MCF 10A (cell line): Measurements from ENCODE around the gene NAALADL2. TPM values are rescaled to one million over a fixed set of nuclear protein-coding genes. Genes with fewer than 3 reads are reported as not detected.

Experiments used
- BruUV-seq: library from RNA; stranded (reverse); fragments of 400-500 nt; replicated peaks from 2 replicates; lab custom pipeline; 2021; lab: Mats Ljungman, UMichigan
- CTCF ChIA-PET: fragments of 300-600 bp; sonication (Branson Sonifier 250); formaldehyde crosslinking; extraction: SDS; loops from one replicate; lab custom pipeline; 2021; ENCODE audit warnings: antibody characterized with exemption, inconsistent platforms; lab: Yijun Ruan, JAX
- POLR2A ChIA-PET: fragments of 300-600, 350-650 bp; sonication (Branson Sonifier 250); formaldehyde crosslinking; extraction: SDS; loops from one replicate; lab custom pipeline; 2020; ENCODE audit warnings: antibody characterized with exemption, inconsistent platforms; lab: Yijun Ruan, JAX
- DNase-seq: peaks from one replicate; pipeline ENCODE4 v3.0.0-alpha.2; 2018; ENCODE audit not compliant: unreplicated experiment
- H3K27ac Mint-ChIP-seq: one replicate; pipeline ENCODE4 v1.8.0; 2022; ENCODE audit warnings: mild to moderate bottlenecking, low read depth, mixed read lengths; ENCODE audit not compliant: unreplicated experiment
- H3K27me3 Mint-ChIP-seq: one replicate; pipeline ENCODE4 v1.8.0; 2022; ENCODE audit warnings: mixed read lengths; ENCODE audit not compliant: insufficient read depth, unreplicated experiment
- H3K36me3 Mint-ChIP-seq: one replicate; pipeline ENCODE4 v1.8.0; 2022; ENCODE audit warnings: mild to moderate bottlenecking, moderate library complexity, mixed read lengths; ENCODE audit not compliant: insufficient read depth, unreplicated experiment
- H3K4me1 Mint-ChIP-seq: one replicate; pipeline ENCODE4 v1.8.0; 2022; ENCODE audit warnings: mixed read lengths; ENCODE audit not compliant: insufficient read depth, unreplicated experiment
- H3K4me3 Mint-ChIP-seq: one replicate; pipeline ENCODE4 v1.8.0; 2022; ENCODE audit warnings: mild to moderate bottlenecking, moderate library complexity, mixed read lengths; ENCODE audit not compliant: unreplicated experiment
- H3K9me3 Mint-ChIP-seq: one replicate; pipeline ENCODE4 v1.8.0; 2022; ENCODE audit warnings: mixed read lengths; ENCODE audit not compliant: unreplicated experiment
- intact Hi-C: fragments of 100-400 bp; cut with micrococcal nuclease; formaldehyde crosslinking; loops from 2 replicates; pipeline ENCODE4 v1.14.1; 2022
- total RNA-seq: library from RNA; stranded (reverse); gene quantifications from 2 replicates; pipeline ENCODE4 v1.2.3, GENCODE V29; 2022
- TF ChIP-seq, protein P1 (sequence below): fragments of 200-600 bp; IDR thresholded peaks from one replicate; pipeline ENCODE4 v1.8.0; 2022; ENCODE audit warnings: antibody characterized with exemption, mild to moderate bottlenecking; ENCODE audit not compliant: unreplicated experiment

The NAALADL2 gene
- total RNA-seq, 1 experiment from 2014 or later, result 4.2 TPM

DNA sequence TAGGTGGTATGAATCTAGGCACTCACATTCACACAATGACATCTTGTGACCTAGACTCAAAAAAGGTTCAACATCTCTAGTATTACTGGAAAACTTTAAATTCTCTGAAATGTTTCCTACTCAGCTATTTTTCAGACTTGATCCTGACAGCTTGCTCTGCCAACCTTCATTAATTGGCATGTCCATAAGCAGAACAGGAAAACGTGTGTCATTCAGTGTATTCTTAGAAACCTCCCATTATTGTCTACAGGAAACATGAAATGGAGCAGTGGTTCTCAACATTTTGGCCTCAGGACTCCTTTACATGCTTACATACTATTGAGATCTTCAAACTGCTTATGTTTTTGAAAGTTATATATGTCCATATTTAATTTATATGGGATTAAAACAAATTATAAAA lies 363.2 kb downstream of the NAALADL2 start:
- no peak overlapping the region for H3K27ac Mint-ChIP-seq
- H3K36me3 Mint-ChIP-seq, result no peaks in the 10 kb centered on the region
- no peaks in the 10 kb centered on the region for H3K9me3 Mint-ChIP-seq
- CTCF ChIA-PET, result interaction anchor here (0.6 kb wide), 1 partner anchor 256 kb away, joined by 3 read pairs; no protein-coding TSS in a partner anchor
- TF ChIP-seq, protein P1, sequence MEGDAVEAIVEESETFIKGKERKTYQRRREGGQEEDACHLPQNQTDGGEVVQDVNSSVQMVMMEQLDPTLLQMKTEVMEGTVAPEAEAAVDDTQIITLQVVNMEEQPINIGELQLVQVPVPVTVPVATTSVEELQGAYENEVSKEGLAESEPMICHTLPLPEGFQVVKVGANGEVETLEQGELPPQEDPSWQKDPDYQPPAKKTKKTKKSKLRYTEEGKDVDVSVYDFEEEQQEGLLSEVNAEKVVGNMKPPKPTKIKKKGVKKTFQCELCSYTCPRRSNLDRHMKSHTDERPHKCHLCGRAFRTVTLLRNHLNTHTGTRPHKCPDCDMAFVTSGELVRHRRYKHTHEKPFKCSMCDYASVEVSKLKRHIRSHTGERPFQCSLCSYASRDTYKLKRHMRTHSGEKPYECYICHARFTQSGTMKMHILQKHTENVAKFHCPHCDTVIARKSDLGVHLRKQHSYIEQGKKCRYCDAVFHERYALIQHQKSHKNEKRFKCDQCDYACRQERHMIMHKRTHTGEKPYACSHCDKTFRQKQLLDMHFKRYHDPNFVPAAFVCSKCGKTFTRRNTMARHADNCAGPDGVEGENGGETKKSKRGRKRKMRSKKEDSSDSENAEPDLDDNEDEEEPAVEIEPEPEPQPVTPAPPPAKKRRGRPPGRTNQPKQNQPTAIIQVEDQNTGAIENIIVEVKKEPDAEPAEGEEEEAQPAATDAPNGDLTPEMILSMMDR, result no peak
- no peaks in the 10 kb centered on the region for H3K27me3 Mint-ChIP-seq
- H3K4me3 Mint-ChIP-seq, result no peak overlapping the region
- no TSS peak for BruUV-seq
- intact Hi-C loops, result no loop called here
- POLR2A ChIA-PET, result no interaction called here
- no peaks in the 10 kb centered on the region for H3K4me1 Mint-ChIP-seq
- DNase-seq, result no peak

DNA sequence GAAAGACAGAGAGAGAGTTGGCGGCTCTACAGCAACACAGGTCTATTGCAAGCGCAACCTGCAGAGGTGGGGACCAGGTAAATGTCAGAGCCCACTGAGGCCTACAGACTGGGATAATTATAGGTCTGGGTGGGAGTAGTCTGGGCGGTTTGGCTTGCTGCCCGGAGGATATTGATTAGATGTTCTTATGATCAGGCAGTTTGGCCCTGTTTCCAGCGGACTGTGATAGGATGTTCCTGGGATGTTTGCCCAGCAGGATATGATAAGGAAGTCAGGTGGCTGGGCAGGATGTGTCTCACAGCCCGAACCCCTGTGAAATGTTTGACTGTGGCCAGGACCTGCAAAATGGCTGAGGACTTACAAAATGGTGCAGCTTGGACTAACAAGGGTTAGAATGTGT lies 364.9 kb downstream of the NAALADL2 start:
- CTCF ChIA-PET, result no interaction called here
- no peak for DNase-seq
- POLR2A ChIA-PET, result interaction anchor here (1.0 kb wide), 1 partner anchor 11 kb away, joined by 3 read pairs; no protein-coding TSS in a partner anchor
- Mint-ChIP-seq H3K4me1 (no peaks in the 10 kb centered on the region), H3K4me3 (no peak overlapping the region), H3K27ac (no peak overlapping the region), H3K27me3 (no peaks in the 10 kb centered on the region), H3K9me3 (no peaks in the 10 kb centered on the region), H3K36me3 (no peaks in the 10 kb centered on the region)
- no TSS peak for BruUV-seq
- TF ChIP-seq, protein P1, result no peak
- intact Hi-C loops, result no loop called here

DNA sequence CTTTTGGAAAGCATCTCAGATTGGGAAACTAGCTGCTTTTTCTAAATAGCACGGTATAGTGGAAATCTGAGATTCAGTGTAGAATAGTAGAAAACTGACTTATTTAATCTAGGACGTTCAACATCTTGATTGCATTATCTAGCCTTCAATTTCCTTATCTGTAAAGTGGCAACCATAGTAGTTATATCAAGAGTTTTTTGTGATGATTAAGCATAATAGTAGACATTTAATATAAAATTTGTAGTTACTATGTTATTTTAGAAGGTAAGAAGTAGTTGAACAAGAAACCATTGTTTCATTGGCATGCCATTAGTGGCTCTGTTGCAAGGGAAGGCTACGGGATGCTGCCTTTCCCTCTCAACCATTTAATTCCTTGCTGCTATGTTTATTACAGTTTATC lies 367.3 kb downstream of the NAALADL2 start:
- no TSS peak for BruUV-seq
- TF ChIP-seq, protein P1, result no peak

DNA sequence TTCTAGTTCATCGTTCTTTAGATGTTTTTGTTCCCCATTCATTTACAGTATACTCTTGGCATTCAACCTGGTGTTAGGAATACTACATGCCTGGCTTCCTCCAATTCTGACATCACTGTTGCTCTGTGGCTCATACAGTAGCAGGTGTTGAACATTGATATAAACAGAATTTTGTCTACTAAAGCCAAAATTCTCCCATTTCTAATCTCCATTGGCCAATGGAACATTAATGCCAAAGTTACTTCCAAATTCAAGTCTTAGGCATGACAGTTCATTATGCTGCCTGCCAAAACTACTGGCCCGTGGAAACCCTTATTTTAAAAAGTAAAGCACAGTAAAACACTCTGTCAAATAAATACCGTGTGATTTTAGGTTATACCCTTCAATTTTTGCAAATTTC lies 368.0 kb downstream of the NAALADL2 start:
- Mint-ChIP-seq H3K4me3 (no peak overlapping the region), H3K9me3 (no peaks in the 10 kb centered on the region), H3K36me3 (no peaks in the 10 kb centered on the region), H3K4me1 (no peaks in the 10 kb centered on the region), H3K27me3 (no peaks in the 10 kb centered on the region), H3K27ac (no peak overlapping the region)
- no peak for DNase-seq
- BruUV-seq, result no TSS peak
- POLR2A ChIA-PET, result no interaction called here
- TF ChIP-seq, protein P1, result no peak
- intact Hi-C loops, result no loop called here
- CTCF ChIA-PET, result no interaction called here

More for the DNA sequence above, 367.3 kb downstream of the NAALADL2 start:
- no peaks in the 10 kb centered on the region for H3K9me3 Mint-ChIP-seq
- CTCF ChIA-PET, result no interaction called here
- no peaks in the 10 kb centered on the region for H3K27me3 Mint-ChIP-seq
- H3K4me3 Mint-ChIP-seq, result no peak overlapping the region
- no peak for DNase-seq
- H3K4me1 Mint-ChIP-seq, result no peaks in the 10 kb centered on the region
- intact Hi-C loops, result no loop called here
- H3K36me3 Mint-ChIP-seq, result no peaks in the 10 kb centered on the region
- H3K27ac Mint-ChIP-seq, result no peak overlapping the region
- POLR2A ChIA-PET, result no interaction called here
